Gastroesophageal sphincter (tissue), 3 donors: ENCODE data around the gene IL19.

ENCODE experiments used
- CTCF ChIP-seq, 4 experiments: fragments of 200-600 bp in 2 of 4; fragments of 450-650 bp in 2 of 4; sonication (generic) in 1 of 4; IDR thresholded peaks; one replicate each; pipeline ENCODE4 v1.5.1; 2017 to 2019; ENCODE audit warnings: antibody characterized with exemption in 4 of 4, mild to moderate bottlenecking in 2 of 4, moderate library complexity in 2 of 4
- EP300 ChIP-seq: sonication (generic); formaldehyde crosslinking; IDR thresholded peaks from one replicate; pipeline ENCODE4 v1.6.1; 2017; ENCODE audit warnings: antibody characterized with exemption, mild to moderate bottlenecking
- POLR2A ChIP-seq, 2 donors: fragments of 450-650 bp; IDR thresholded peaks; one replicate each; pipeline ENCODE4 v1.6.1; 2017; ENCODE audit warnings: antibody characterized with exemption in 2 of 2, mild to moderate bottlenecking in 2 of 2, moderate library complexity in 1 of 2
- POLR2AphosphoS5 ChIP-seq: sonication (generic); formaldehyde crosslinking; IDR thresholded peaks from one replicate; pipeline ENCODE4 v1.6.1; 2017; ENCODE audit warnings: antibody characterized with exemption

GRCh38 chr1:206769304-206769731 is 1.3 kb upstream of the IL19 start:
- TF ChIP-seq CTCF (IDR thresholded peaks at IDR 0.05) (no peak), POLR2AphosphoS5 (no peak), POLR2A (IDR thresholded peaks at IDR 0.05) (no peak), EP300 (no peak)
